GM12801 (cell line): ENCODE data around the gene TRERF1.

ENCODE experiments used
- TF ChIP-seq, protein P1 (sequence below): IDR thresholded peaks from one replicate; pipeline ENCODE4 v1.5.1; 2011; ENCODE audit warnings: control low read depth; ENCODE audit not compliant: insufficient read length; ENCODE audit errors: extremely low read depth

TRERF1 gene

GRCh38 chr6:42315991-42316970 lies 135.4 kb downstream of the TRERF1 start:
- TF ChIP-seq, protein P1, sequence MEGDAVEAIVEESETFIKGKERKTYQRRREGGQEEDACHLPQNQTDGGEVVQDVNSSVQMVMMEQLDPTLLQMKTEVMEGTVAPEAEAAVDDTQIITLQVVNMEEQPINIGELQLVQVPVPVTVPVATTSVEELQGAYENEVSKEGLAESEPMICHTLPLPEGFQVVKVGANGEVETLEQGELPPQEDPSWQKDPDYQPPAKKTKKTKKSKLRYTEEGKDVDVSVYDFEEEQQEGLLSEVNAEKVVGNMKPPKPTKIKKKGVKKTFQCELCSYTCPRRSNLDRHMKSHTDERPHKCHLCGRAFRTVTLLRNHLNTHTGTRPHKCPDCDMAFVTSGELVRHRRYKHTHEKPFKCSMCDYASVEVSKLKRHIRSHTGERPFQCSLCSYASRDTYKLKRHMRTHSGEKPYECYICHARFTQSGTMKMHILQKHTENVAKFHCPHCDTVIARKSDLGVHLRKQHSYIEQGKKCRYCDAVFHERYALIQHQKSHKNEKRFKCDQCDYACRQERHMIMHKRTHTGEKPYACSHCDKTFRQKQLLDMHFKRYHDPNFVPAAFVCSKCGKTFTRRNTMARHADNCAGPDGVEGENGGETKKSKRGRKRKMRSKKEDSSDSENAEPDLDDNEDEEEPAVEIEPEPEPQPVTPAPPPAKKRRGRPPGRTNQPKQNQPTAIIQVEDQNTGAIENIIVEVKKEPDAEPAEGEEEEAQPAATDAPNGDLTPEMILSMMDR, result no peak

DNA sequence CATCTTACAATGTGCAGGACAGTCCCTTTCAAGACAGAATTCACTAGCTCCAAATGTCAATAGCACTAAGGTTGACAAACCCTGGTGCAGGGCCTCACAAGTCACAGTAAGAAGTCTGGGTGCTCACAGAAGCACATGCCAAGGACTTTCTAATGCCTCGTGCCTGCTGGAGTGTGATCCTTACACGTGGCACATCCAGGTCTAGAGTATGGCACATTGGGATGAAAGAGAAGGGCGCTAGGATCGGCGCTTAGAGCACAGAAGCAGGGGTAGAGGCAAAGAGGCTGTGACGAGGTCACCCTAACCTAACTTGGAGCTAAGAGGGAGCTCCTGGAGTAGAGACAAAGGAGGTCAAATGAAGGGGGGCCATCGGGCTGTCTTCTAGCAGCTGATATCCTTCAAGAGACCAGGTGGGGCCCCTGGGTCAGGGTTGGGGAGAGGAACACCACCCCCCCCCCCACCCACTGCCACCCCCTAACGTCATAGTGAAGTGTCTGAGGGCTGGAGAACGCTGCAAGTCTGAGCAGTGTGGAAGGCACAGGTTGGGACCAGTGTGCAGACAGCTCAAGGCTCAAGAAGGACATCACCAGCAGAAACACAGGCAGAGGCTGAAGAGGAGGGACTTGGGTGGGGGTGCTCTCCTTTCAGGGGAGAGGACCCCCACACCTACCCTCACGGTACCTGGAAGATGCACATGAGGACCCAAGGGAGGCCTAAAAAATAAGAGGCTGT lies 136.3 kb downstream of the TRERF1 start:
- TF ChIP-seq, protein P1, result no peak

DNA sequence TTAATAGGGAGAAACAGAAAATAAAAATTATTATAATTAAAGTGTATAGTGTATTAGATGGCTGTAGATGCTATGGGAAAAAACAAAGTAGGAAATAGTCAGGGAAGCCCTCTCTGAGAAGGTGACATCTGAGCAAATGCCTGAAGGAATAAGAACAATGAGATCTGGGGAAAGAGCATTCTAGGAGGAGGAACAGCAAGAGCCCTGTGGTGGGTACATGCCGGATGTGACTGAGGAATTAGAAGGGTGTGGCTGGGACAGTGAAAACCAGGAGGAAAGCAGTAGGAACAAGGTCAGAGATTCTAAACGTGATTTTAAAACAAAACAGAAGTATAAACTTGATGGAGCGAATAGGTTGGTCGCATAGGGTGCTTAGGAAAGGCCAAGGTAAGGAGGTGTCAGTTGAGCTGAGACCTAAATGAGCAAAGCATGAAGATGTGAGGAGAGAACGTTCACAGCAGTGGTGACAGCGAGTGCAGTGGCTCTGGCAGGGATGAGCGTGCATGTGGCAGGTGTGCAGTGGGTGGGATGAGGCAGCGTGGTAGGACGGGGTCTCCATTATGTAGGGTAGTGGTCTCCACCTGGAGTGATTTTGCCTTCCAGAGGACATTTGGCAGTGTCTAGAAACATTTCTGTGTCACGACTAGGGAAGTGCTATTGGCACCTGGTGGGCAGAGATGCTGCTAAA lies 137.0 kb downstream of the TRERF1 start:
- TF ChIP-seq, protein P1, result no peak

- TF ChIP-seq, protein P1, result no peak
Observed at GRCh38 chr6:42313941-42314570, 137.7 kb downstream of the TRERF1 start.

- TF ChIP-seq, protein P1, result no peak
Observed at GRCh38 chr6:42313038-42313437, 138.7 kb downstream of the TRERF1 start.

DNA sequence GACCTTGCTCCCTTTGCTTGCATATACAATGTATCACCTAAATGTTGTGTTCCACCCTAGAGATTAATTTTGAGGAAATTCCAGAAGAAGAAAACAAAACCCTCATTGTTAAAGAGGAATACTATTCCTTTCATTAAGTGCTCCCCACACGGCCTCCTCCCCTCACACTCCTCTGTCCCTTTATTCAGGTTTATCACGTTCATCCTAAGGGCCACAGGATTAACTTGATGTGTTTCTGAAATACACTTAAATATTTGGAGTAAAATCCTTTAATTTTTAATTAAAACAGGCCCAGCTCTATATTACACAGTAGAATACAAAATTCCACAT lies 144.6 kb downstream of the TRERF1 start:
- TF ChIP-seq, protein P1, result no peak
